ENCODE measurements around the gene ZBTB20.
A peak's percentile ranks its signal among the peaks of the same experiment; 100 is the strongest.

Gene ZBTB20

GRCh38 chr3:114299941-114300624 is 847.0 kb downstream of the ZBTB20 start:
- no peak for DNase-seq

GRCh38 chr3:114299421-114299820 is 847.7 kb downstream of the ZBTB20 start:
- DNase-seq, result peak; percentile 28

- DNase-seq, result no peak
These were observed 851.1 kb downstream of the ZBTB20 start for GRCh38 chr3:114295946-114296345.

GRCh38 chr3:114294940-114295480 is 852.1 kb downstream of the ZBTB20 start:
- no peak for DNase-seq

GRCh38 chr3:114293838-114294535 is 853.1 kb downstream of the ZBTB20 start, which contains the start of gene TIGIT:
TSS of gene TIGIT (plus strand) at chr3:114294028. CDS start at chr3:114294062, 34 bp downstream.
- DNase-seq, result no peak

GRCh38 chr3:114290911-114291901 is 855.9 kb downstream of the ZBTB20 start:
- DNase-seq, result peak; percentile 61

- DNase-seq, result no peak
These were observed 860.8 kb downstream of the ZBTB20 start for GRCh38 chr3:114286266-114286665.

- no peak for DNase-seq
These were observed 861.3 kb downstream of the ZBTB20 start for GRCh38 chr3:114285648-114286230.

GRCh38 chr3:114284644-114285043 is 862.4 kb downstream of the ZBTB20 start:
- no peak for DNase-seq

Measured in EL (cell line).